ENCODE measurements around the gene MSI2. TPM values are rescaled to one million over a fixed set of nuclear protein-coding genes. Genes with fewer than 3 reads are reported as not detected.

Gene MSI2
- total and polyA plus RNA-seq, 2 experiments from 2014 or later = 18.9 to 41.8 TPM

DNA sequence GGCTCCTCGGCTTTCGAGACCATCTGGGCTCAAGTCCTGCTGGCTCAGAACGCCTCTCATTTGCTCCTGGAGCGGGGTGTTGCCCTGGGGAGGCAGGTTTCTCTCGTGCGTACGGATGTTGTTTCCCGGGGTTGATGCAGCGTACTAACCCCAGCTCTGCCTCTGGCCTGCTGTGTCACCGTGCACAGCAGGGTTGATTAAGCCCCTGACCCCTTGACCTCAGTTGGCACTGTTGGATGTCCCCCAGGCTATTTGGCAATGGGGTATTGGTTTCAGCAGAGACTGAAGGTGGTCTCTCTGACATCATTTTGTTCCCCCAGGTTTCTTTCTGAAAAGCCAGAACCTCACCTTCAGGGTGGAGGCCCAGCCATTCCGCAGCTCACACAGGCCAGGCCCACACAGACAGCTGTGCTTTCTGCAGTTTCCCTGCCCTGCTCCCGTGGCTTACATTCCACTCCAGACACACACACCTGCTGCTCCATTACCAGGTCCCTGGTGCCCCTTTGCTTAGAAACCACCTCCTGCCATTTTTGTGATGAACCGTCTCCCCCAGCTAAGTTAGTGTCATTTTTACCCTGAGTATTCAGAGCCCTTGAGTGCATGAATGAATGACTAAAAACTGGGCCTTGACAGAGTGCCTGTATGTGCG, 255.3 kb downstream of the MSI2 start:
- TF ChIP-seq POLR2AphosphoS5 (IDR thresholded peaks at IDR 0.05; ENCODE audit: low read depth) = no peak
- TF ChIP-seq ZNF114 (CRISPR knock-in tag; IDR thresholded peaks at IDR 0.05) = no peak
- TF ChIP-seq, protein P1, sequence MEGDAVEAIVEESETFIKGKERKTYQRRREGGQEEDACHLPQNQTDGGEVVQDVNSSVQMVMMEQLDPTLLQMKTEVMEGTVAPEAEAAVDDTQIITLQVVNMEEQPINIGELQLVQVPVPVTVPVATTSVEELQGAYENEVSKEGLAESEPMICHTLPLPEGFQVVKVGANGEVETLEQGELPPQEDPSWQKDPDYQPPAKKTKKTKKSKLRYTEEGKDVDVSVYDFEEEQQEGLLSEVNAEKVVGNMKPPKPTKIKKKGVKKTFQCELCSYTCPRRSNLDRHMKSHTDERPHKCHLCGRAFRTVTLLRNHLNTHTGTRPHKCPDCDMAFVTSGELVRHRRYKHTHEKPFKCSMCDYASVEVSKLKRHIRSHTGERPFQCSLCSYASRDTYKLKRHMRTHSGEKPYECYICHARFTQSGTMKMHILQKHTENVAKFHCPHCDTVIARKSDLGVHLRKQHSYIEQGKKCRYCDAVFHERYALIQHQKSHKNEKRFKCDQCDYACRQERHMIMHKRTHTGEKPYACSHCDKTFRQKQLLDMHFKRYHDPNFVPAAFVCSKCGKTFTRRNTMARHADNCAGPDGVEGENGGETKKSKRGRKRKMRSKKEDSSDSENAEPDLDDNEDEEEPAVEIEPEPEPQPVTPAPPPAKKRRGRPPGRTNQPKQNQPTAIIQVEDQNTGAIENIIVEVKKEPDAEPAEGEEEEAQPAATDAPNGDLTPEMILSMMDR (conservative IDR thresholded peaks at IDR 0.05; ENCODE audit: low read depth in 2 of 2) = no peak
- TF ChIP-seq CREB1 (CRISPR knock-in tag; IDR thresholded peaks at IDR 0.05; ENCODE audit: low read depth) = no peak
- no peak for TF ChIP-seq NANOG (IDR thresholded peaks at IDR 0.05; ENCODE audit: borderline replicate concordance)
- TF ChIP-seq ZNF331 (CRISPR knock-in tag; IDR thresholded peaks at IDR 0.05; ENCODE audit: low read depth) = no peak
- TF ChIP-seq, protein P2, sequence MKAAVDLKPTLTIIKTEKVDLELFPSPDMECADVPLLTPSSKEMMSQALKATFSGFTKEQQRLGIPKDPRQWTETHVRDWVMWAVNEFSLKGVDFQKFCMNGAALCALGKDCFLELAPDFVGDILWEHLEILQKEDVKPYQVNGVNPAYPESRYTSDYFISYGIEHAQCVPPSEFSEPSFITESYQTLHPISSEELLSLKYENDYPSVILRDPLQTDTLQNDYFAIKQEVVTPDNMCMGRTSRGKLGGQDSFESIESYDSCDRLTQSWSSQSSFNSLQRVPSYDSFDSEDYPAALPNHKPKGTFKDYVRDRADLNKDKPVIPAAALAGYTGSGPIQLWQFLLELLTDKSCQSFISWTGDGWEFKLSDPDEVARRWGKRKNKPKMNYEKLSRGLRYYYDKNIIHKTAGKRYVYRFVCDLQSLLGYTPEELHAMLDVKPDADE (IDR thresholded peaks at IDR 0.05) = no peak
- TF ChIP-seq EZH2 (IDR thresholded peaks at IDR 0.05; ENCODE audit: low read depth, unreplicated experiment) = no peak
- TF ChIP-seq JUNB (IDR thresholded peaks at IDR 0.05; ENCODE audit: unreplicated experiment) = no peak
- TF ChIP-seq EZH2phosphoT487 (IDR thresholded peaks at IDR 0.05; ENCODE audit: unreplicated experiment) = no peak
- TF ChIP-seq STAT1 (IDR thresholded peaks at IDR 0.05; ENCODE audit: unreplicated experiment) = no peak
- TF ChIP-seq, protein P3, sequence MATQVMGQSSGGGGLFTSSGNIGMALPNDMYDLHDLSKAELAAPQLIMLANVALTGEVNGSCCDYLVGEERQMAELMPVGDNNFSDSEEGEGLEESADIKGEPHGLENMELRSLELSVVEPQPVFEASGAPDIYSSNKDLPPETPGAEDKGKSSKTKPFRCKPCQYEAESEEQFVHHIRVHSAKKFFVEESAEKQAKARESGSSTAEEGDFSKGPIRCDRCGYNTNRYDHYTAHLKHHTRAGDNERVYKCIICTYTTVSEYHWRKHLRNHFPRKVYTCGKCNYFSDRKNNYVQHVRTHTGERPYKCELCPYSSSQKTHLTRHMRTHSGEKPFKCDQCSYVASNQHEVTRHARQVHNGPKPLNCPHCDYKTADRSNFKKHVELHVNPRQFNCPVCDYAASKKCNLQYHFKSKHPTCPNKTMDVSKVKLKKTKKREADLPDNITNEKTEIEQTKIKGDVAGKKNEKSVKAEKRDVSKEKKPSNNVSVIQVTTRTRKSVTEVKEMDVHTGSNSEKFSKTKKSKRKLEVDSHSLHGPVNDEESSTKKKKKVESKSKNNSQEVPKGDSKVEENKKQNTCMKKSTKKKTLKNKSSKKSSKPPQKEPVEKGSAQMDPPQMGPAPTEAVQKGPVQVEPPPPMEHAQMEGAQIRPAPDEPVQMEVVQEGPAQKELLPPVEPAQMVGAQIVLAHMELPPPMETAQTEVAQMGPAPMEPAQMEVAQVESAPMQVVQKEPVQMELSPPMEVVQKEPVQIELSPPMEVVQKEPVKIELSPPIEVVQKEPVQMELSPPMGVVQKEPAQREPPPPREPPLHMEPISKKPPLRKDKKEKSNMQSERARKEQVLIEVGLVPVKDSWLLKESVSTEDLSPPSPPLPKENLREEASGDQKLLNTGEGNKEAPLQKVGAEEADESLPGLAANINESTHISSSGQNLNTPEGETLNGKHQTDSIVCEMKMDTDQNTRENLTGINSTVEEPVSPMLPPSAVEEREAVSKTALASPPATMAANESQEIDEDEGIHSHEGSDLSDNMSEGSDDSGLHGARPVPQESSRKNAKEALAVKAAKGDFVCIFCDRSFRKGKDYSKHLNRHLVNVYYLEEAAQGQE (IDR thresholded peaks at IDR 0.05; ENCODE audit: unreplicated experiment) = no peak
- TF ChIP-seq, protein P4, sequence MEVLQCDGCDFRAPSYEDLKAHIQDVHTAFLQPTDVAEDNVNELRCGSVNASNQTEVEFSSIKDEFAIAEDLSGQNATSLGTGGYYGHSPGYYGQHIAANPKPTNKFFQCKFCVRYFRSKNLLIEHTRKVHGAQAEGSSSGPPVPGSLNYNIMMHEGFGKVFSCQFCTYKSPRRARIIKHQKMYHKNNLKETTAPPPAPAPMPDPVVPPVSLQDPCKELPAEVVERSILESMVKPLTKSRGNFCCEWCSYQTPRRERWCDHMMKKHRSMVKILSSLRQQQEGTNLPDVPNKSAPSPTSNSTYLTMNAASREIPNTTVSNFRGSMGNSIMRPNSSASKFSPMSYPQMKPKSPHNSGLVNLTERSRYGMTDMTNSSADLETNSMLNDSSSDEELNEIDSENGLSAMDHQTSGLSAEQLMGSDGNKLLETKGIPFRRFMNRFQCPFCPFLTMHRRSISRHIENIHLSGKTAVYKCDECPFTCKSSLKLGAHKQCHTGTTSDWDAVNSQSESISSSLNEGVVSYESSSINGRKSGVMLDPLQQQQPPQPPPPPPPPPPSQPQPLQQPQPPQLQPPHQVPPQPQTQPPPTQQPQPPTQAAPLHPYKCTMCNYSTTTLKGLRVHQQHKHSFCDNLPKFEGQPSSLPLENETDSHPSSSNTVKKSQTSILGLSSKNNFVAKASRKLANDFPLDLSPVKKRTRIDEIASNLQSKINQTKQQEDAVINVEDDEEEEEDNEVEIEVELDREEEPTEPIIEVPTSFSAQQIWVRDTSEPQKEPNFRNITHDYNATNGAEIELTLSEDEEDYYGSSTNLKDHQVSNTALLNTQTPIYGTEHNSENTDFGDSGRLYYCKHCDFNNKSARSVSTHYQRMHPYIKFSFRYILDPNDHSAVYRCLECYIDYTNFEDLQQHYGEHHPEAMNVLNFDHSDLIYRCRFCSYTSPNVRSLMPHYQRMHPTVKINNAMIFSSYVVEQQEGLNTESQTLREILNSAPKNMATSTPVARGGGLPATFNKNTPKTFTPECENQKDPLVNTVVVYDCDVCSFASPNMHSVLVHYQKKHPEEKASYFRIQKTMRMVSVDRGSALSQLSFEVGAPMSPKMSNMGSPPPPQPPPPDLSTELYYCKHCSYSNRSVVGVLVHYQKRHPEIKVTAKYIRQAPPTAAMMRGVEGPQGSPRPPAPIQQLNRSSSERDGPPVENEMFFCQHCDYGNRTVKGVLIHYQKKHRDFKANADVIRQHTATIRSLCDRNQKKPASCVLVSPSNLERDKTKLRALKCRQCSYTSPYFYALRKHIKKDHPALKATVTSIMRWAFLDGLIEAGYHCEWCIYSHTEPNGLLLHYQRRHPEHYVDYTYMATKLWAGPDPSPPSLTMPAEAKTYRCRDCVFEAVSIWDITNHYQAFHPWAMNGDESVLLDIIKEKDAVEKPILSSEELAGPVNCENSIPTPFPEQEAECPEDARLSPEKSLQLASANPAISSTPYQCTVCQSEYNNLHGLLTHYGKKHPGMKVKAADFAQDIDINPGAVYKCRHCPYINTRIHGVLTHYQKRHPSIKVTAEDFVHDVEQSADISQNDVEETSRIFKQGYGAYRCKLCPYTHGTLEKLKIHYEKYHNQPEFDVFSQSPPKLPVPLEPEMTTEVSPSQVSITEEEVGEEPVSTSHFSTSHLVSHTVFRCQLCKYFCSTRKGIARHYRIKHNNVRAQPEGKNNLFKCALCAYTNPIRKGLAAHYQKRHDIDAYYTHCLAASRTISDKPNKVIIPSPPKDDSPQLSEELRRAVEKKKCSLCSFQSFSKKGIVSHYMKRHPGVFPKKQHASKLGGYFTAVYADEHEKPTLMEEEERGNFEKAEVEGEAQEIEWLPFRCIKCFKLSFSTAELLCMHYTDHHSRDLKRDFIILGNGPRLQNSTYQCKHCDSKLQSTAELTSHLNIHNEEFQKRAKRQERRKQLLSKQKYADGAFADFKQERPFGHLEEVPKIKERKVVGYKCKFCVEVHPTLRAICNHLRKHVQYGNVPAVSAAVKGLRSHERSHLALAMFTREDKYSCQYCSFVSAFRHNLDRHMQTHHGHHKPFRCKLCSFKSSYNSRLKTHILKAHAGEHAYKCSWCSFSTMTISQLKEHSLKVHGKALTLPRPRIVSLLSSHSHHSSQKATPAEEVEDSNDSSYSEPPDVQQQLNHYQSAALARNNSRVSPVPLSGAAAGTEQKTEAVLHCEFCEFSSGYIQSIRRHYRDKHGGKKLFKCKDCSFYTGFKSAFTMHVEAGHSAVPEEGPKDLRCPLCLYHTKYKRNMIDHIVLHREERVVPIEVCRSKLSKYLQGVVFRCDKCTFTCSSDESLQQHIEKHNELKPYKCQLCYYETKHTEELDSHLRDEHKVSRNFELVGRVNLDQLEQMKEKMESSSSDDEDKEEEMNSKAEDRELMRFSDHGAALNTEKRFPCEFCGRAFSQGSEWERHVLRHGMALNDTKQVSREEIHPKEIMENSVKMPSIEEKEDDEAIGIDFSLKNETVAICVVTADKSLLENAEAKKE (CRISPR knock-in tag; IDR thresholded peaks at IDR 0.05) = no peak
- Histone ChIP-seq H4K20me1 (replicated peaks; ENCODE audit: insufficient read depth) (peaks cover 3% of the 10 kb centered on the region), H2AFZ (no peak overlapping the region), H3F3A (replicated peaks; ENCODE audit: low read depth) (no peaks in the 10 kb centered on the region), H3K9me2 (ENCODE audit: insufficient read depth) (no peaks in the 10 kb centered on the region), H3K4me2 (no peak overlapping the region), H3K36me3 (ENCODE audit: insufficient read depth) (no peaks in the 10 kb centered on the region), H3K79me2 (replicated peaks; ENCODE audit: insufficient read depth) (peaks cover 4% of the 10 kb centered on the region), H3K4me1 (ENCODE audit: insufficient read depth) (peaks cover 9% of the 10 kb centered on the region), H3K27ac (ENCODE audit: low read depth) (0 out of 2 replicates have a peak overlapping the region, but pooled peaks have one; percentile 55), H3K4me3 (no peak overlapping the region), H3K27me3 (ENCODE audit: insufficient read depth) (no peaks in the 10 kb centered on the region)
- ATAC-seq (peak; percentile 44), DNase-seq (ENCODE audit: low spot score) (no peak)
- Mint-ChIP-seq H3K27ac (no peak overlapping the region), H3K27me3 (ENCODE audit: insufficient read depth, low read depth, poor library complexity) (peaks cover 5% of the 10 kb centered on the region), H3K9me3 (no peaks in the 10 kb centered on the region), H3K4me3 (no peak overlapping the region), H3K4me1 (peaks cover 32% of the 10 kb centered on the region), H3K36me3 (ENCODE audit: low read depth) (no peaks in the 10 kb centered on the region)

All from GM23338 (cell line).